Astrocyte (in vitro differentiated cells and primary cell): ENCODE results near the gene CAMKMT.

Source experiments
- EZH2 ChIP-seq: IDR thresholded peaks from 2 replicates; pipeline ENCODE4 v1.6.1; 2012; ENCODE audit warnings: mild to moderate bottlenecking, low read length, inconsistent platforms; ENCODE audit not compliant: insufficient read depth
- TF ChIP-seq, protein P1 (sequence below): IDR thresholded peaks from 2 replicates; pipeline ENCODE4 v1.5.1; 2011; ENCODE audit warnings: low read depth, mild to moderate bottlenecking, inconsistent platforms, low read length, moderate library complexity; ENCODE audit not compliant: insufficient read depth

DNA sequence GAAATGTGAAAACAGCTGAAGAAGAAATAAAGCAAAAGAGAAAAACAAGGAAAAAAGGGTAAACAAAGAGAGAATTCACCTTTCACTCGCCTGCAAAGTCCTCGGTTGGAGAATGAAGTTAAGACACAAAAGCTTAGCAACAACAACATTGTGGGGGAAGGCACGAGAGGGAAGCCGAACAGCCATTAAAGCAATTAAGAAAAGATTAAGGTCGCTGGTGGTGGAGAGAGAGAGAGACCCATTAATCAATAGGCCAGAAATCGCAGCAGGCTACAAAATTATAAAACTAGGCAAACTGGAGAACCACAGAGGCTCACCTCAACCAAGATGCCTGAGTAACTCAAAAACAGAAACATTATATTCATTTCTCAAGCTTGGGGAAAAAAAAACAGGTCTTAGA is 459.8 kb downstream of the CAMKMT start:
- TF ChIP-seq, protein P1, sequence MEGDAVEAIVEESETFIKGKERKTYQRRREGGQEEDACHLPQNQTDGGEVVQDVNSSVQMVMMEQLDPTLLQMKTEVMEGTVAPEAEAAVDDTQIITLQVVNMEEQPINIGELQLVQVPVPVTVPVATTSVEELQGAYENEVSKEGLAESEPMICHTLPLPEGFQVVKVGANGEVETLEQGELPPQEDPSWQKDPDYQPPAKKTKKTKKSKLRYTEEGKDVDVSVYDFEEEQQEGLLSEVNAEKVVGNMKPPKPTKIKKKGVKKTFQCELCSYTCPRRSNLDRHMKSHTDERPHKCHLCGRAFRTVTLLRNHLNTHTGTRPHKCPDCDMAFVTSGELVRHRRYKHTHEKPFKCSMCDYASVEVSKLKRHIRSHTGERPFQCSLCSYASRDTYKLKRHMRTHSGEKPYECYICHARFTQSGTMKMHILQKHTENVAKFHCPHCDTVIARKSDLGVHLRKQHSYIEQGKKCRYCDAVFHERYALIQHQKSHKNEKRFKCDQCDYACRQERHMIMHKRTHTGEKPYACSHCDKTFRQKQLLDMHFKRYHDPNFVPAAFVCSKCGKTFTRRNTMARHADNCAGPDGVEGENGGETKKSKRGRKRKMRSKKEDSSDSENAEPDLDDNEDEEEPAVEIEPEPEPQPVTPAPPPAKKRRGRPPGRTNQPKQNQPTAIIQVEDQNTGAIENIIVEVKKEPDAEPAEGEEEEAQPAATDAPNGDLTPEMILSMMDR, result no peak
- no peak for TF ChIP-seq EZH2
